D341Med (cell line): ENCODE results near the gene ITGAE.
"Not testable (repeated sequence)": the region's sequence is repeated elsewhere in the genome, so short reads cannot be mapped to it uniquely, and the experiment has no call there.

ENCODE experiments used
- DNase-seq: peaks from one replicate; pipeline ENCODE4 v3.0.0; 2012; ENCODE audit warnings: low spot score

The ITGAE gene

DNA sequence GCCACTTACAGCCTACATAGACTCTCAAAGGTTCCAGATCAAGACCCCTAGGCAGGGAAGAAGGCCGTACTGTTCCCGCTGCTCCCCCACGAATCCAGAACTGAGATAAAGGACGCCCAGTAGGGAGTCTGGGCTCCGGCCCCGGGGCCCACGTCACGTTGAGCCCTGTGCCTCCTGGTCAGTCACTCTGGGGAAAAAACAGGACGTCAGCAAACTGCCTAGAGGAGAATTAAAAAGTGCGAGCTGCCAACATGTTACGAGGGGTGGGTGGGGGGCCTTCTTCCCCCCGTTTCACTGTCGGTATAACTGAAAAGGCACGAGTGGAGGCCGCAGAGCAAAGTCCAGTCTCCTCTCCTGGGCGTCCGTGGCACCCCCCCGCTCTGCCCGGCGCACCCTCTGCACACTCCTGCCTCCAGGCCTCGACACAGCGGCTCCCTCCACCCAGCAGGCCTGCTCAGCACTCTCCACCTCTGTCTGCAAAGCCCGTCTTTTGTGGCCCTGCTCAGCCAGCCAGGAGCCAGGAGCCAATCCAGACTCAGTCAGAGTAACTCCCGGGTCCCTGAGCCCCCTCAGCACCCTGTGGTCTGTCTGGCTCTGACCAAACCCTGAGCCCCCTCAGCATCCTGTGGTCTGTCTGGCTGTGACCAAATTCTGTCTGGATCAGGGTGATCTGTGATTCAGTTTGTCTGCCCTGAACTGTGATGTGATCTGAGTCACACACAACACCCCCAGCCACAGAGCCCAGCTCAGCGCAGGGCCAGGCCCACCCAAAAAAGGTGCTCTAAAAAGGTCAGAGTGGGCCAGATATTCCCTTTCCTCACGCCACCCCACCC, 6.2 kb downstream of the ITGAE start:
- DNase-seq: no peak

DNA sequence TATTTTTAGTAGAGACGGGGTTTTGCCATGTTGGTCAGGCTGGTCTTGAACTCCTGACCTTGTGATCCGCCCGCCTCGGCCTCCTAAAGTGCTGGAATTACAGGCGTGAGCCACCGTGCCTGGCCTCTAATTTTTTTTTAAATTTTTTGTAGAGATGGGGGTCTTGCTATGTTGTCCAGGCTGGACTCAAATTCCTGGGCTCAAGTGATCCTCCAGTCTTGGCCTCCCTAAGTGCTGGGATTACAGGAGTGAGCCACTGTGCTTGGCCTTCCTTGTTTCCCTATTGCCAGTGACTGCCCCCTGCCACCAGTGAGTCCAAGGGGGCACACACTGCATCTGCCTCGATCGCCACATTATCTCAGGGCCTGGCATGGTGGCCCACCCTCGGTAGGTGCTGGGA, 6.8 kb downstream of the ITGAE start:
- not testable (repeated sequence) for DNase-seq

DNA sequence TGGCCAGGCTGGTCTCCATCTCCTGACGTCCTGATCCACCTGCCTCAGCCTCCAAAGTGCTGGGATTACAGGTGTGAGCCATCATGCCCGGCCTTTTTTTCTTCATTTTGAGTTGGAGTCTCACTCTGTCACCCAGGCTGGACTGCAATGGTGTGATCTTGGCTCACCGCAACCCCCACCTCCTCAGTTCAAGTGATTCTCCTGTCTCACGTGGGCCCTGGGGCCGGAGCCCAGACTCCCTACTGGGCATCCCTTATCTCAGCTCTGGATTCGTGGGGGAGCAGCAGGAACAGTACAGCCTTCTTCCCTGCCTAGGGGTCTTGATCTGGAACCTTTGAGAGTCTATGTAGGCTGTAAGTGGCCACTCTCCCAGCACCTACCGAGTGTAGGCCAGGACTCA, 7.7 kb downstream of the ITGAE start:
- DNase-seq: not testable (repeated sequence)

DNA sequence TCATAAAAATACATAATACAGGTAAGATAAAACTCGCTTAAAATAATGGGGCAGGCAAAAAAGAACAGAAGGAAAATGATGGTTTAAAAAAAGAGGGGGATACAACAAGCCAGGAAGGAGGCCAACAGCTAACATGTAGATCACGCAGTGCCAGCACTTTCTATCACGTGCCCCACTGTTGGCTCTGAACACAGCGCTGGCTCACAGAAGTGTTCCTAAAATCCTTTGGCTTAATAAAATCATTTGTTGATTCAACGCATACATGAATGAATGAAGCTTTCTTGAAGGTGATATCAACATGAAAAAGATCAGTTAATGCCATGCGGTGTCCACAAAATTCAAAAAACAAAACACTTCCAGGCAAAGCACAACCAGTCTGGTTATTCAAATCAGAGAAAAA, 8.5 kb downstream of the ITGAE start:
- DNase-seq: no peak

- no peak for DNase-seq
Measured at GRCh38 chr17:3788200-3788599, 12.8 kb downstream of the ITGAE start.

DNA sequence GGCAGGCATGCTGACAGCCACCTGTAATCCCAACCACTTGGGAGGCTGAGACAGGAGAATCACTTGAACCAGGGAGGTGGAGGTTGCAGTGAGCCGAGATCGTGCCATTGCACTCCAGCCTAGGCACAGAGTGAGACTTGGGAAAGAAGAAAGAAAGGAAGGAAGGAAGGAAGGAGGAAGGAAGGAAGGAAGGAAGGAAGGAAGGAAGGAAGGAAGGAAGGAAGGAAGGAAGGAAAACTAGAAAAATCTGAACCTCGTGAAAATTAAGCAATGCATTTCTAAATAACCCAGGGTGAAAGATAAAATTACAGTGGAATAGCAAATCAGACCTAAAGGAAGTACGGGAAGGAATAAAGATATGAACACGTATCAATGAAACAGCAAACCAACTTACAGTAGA, 15.7 kb downstream of the ITGAE start:
- DNase-seq: not testable (repeated sequence)

- no peak for DNase-seq
Measured at GRCh38 chr17:3782751-3783150, 18.2 kb downstream of the ITGAE start.

- no peak for DNase-seq
Measured at GRCh38 chr17:3780986-3781385, 20.0 kb downstream of the ITGAE start.

DNA sequence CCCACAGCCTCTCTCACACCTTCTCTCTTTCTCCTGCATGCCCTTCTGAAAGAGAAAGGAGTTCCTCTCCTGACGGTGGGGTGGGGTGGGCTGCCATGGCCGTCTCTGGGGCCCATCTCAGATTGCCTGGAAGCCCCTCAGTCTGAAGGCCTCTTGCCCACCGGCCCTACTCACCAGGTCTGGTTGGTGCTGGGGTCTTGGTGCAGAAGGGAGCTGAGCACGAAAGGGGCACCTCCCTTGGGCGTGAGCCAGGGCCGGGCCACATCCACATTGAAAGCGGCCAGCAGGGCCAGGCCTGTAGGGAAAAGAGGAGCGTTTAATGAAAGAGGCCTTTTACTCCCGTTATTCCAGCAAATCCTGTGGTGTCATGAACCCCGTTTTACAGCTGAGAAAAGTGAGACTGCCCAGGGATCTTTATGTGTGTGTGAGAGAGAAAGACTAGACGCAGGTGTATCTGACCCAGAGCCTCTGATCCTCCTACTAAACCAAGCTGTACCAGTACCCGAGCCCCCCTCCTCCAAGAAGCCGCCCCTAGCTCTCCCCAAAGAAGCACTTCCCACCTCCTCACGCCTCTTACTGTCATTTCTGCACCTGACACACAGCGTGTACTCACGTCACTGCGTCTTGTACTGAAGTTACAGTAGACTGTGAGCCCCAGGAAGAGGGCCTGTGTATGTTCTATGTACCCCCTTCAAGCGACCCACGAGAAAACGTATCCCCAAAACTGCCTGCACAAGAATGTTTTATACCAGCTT, 23.4 kb downstream of the ITGAE start:
- DNase-seq: no peak

GRCh38 chr17:3773966-3774365, 27.0 kb downstream of the ITGAE start:
- DNase-seq: no peak

- no peak for DNase-seq
Measured at GRCh38 chr17:3773511-3773910, 27.5 kb downstream of the ITGAE start.

- DNase-seq: no peak
Measured at GRCh38 chr17:3772764-3773163, 28.2 kb downstream of the ITGAE start.

DNA sequence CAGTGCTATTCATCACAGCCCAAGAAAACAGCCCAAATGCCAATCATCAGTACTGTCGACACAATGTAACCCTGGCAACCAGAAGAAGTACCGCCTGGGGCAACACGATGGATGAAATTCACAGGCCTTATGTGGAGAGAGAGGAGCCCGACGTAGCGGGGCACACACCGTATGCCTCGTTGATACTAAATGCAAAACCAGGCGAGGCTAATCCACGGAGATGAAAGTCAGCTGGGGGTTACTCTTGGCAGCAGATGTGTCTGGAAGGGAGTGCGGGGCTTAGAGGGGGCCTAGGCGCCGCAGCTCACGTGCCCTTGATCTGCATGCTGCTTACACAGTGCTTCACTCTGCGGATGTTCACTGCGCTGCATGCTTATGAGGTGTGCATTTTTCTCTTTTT, 29.8 kb downstream of the ITGAE start:
- peak; percentile 57 for DNase-seq

- no peak for DNase-seq
Measured at GRCh38 chr17:3770466-3770865, 30.5 kb downstream of the ITGAE start.

GRCh38 chr17:3768769-3769168, 32.2 kb downstream of the ITGAE start:
- no peak for DNase-seq

DNA sequence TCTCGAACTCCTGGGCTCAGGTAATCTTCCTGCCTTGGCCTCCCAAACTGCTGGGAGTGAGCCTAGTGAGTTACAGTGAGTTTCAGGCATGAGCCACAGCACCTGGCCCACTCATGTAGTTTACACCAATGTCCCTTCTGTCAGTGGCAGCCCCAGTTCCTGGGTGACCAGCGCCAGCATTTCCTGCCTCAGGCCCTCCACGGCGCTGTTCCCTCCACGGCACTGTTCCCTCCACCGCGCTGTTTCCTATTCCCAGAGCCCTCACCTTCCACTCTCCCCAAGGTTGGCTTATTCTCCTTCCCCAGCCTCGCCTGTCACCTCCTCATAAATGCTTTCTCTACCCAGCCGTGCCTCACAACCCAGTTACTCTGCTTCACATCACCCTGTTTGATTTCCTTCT, 32.6 kb downstream of the ITGAE start:
- DNase-seq: no peak

- DNase-seq: no peak
Measured at GRCh38 chr17:3766779-3767178, 34.2 kb downstream of the ITGAE start.

GRCh38 chr17:3765981-3766380, 35.0 kb downstream of the ITGAE start:
- DNase-seq: no peak

DNA sequence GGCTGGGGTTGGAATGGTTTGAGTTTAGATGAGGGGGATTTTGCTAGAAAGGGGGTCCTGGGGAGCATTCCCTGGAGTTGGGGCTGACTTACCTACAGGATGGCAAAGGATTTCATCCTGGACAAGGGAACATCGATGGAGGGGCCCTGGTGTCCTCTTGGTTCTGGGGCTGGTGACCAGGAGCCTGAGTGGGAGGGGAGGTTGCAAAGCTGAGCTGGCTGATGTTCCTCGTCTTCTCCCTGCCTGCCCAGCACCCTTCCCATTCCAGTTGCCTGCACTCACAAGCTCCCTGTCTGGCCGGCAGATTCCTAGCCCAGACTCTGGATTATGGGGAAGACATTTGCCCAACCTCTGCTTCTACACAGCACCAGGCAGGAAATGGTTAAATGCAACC, 37.2 kb downstream of the ITGAE start:
- DNase-seq: no peak

DNA sequence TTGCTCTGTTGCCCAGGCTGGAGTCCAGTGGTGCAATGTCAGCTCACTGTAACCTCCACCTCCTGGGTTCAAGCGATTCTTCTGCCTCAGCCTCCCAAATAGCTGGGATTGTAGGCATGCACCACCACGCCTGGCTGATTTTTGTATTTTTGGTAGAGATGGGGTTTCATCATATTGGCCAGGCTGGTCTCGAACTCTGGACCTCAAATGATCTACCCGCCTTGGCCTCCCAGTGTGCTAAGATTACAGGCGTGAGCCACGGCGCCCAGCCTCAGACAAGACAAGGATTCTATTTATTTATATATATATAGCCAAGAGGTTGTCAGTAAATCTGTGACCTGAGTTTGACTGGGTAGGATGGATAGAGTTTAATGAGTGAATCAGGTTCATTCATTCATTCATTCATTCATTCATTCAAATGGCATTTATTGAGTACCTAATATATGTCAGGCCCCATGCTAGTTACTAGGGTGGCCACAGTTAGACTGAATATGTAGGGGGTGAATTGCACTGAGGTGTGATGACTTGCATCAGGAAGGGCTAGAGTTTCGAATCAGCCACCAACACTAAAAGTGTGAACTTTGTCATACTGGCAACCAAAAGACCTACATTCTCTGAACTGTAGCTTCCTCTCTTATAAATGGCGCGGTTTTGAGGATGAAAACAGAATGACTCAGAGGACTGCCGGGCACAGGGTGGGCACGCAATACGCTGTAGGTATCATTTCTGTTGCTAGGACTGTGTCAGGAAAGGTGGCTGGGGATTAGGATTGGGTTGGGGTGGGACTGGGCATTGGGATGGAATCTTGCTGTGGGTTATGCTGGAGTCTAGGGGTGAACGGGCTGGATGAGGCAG, 37.8 kb downstream of the ITGAE start:
- DNase-seq: no peak

- no peak for DNase-seq
Measured at GRCh38 chr17:3761918-3762380, 39.0 kb downstream of the ITGAE start.
